Body of pancreas (tissue), 4 donors: Measurements from ENCODE around the gene RXRA.

ENCODE experiments used
- POLR2A ChIP-seq, 3 donors: fragments of 450-650 bp; IDR thresholded peaks; one replicate each; pipeline ENCODE4 v1.6.1; 2016; ENCODE audit warnings: antibody characterized with exemption in 3 of 3, mild to moderate bottlenecking in 2 of 3
- TF ChIP-seq, protein P1 (sequence below), 7 experiments: fragments of 450-650 bp in 4 of 7; fragments of 200-600 bp in 3 of 7; sonication (generic) in 3 of 7; IDR thresholded peaks; one replicate each; pipeline ENCODE4 v1.5.1; 2016 to 2019; ENCODE audit warnings: antibody characterized with exemption in 7 of 7

DNA sequence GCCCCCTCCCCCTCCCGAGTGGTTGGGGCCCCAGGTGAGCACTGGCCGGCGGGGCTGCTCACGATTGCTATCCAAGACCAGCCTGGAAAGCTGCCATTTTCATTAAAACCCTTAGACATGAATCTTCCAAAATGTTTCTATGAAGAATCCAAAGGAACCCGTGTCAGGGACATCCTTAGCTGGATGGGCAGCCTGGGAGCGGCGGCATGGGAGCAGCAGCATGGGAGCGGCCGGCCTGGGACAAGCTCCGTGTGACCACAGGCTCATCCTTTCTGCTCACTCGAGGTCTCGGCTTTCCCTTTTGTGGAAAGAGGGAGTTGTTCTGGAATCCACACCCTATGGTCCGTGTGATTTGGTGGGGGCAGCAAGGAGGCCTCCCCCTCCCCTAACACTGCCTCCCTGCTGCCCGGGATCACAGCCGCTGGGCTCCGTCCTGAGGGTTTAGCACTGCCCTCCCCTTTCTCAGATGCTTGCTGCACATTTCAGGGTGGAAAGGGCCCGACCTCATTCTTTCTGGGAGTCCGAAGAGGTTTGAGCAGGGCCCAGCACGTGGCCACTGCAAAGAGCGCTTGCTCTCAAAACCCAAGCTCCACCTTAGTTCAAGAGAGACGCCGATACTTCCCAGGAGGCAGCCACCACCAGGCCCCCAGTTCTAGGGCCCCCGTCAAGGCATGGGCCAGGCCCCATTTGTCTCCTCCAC, 127.7 kb downstream of the RXRA start:
- TF ChIP-seq POLR2A (IDR thresholded peaks at IDR 0.05): no peak
- TF ChIP-seq, protein P1, sequence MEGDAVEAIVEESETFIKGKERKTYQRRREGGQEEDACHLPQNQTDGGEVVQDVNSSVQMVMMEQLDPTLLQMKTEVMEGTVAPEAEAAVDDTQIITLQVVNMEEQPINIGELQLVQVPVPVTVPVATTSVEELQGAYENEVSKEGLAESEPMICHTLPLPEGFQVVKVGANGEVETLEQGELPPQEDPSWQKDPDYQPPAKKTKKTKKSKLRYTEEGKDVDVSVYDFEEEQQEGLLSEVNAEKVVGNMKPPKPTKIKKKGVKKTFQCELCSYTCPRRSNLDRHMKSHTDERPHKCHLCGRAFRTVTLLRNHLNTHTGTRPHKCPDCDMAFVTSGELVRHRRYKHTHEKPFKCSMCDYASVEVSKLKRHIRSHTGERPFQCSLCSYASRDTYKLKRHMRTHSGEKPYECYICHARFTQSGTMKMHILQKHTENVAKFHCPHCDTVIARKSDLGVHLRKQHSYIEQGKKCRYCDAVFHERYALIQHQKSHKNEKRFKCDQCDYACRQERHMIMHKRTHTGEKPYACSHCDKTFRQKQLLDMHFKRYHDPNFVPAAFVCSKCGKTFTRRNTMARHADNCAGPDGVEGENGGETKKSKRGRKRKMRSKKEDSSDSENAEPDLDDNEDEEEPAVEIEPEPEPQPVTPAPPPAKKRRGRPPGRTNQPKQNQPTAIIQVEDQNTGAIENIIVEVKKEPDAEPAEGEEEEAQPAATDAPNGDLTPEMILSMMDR (IDR thresholded peaks at IDR 0.05): no peak
